T-helper 2 cell treated with Interferon-gamma antibody and Interleukin-4, amounts not matched to agents 5 μg/mL and 100 μg/mL, for 36 hours (primary cell): ENCODE measurements around the gene LTC4S.

ENCODE experiments used
- DNase-seq: peaks from one replicate; pipeline ENCODE4 v3.0.0; 2021; ENCODE audit warnings: low spot score
- H3K27ac Mint-ChIP-seq: one replicate; pipeline ENCODE4 v1.8.0; 2021; ENCODE audit warnings: mild to moderate bottlenecking, mixed read lengths
- H3K27me3 Mint-ChIP-seq: one replicate; pipeline ENCODE4 v1.8.0; 2021; ENCODE audit warnings: low read depth, mixed read lengths
- H3K36me3 Mint-ChIP-seq: one replicate; pipeline ENCODE4 v1.8.0; 2021; ENCODE audit warnings: low read depth, mixed read lengths
- H3K4me1 Mint-ChIP-seq: one replicate; pipeline ENCODE4 v1.8.0; 2021; ENCODE audit warnings: low read depth, mixed read lengths
- H3K4me3 Mint-ChIP-seq: one replicate; pipeline ENCODE4 v1.8.0; 2022; ENCODE audit warnings: mild to moderate bottlenecking, moderate library complexity, mixed read lengths
- H3K9me3 Mint-ChIP-seq: one replicate; pipeline ENCODE4 v1.8.0; 2021; ENCODE audit warnings: mixed read lengths

LTC4S gene

GRCh38 chr5:179837076-179838011 is 43.6 kb downstream of the LTC4S start:
- no peak for DNase-seq
- Mint-ChIP-seq H3K4me3 (peak overlapping the region; percentile 77), H3K27ac (peak overlapping the region; percentile 96), H3K36me3 (peaks cover 42% of the 10 kb centered on the region), H3K9me3 (no peaks in the 10 kb centered on the region), H3K27me3 (no peaks in the 10 kb centered on the region), H3K4me1 (peaks cover 16% of the 10 kb centered on the region)

DNA sequence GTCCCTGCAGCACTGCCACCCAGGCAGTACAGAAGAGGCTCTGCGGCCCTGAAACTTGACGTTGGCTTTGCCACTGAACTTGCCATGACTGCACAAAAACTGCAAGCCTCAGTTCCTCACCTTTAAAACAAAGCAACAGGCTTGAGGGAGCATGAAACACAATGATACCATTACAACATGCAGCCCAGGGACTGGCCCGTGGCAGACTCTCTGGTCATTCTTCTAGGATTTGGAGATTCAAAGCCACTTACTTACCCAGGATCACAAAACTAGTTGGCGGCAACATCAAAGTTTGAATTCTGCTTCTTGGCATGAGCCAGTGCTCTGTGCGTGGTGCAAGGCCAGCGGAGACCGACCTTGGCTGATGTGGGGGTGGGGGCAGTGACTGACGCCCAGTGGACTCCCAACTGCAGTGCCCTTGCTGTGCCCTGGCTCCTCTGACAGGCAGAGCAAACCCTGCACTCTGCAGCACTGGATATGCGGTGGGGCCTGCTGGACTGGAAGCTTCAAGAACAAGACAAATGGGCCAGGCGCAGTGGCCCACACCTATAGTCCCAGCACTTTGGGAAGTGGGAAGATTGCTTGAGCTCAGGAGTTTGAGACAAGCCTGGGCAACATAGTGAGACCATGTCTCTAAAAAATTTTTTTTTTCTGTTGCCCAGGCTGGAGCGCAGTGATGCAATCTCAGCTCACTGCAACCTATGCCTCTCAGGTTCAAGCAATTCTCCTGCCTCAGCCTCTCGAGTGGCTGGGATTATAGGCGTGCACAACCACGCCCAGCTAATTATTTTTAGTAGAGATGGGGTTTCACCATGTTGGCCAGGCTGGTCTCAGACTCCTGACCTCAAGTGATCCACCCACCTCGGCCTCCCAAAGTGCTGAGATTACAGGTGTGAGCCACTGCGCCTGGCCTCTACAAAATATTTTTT is 45.8 kb downstream of the LTC4S start:
- Mint-ChIP-seq H3K27me3 (no peaks in the 10 kb centered on the region), H3K4me1 (peaks cover 16% of the 10 kb centered on the region), H3K27ac (no peak overlapping the region), H3K9me3 (no peaks in the 10 kb centered on the region), H3K36me3 (peaks cover 33% of the 10 kb centered on the region), H3K4me3 (no peak overlapping the region)
- DNase-seq, result no peak

- H3K4me3 Mint-ChIP-seq, result no peak overlapping the region
- no peak for DNase-seq
- H3K36me3 Mint-ChIP-seq, result peaks cover 36% of the 10 kb centered on the region
- H3K27me3 Mint-ChIP-seq, result no peaks in the 10 kb centered on the region
- no peak overlapping the region for H3K27ac Mint-ChIP-seq
- H3K4me1 Mint-ChIP-seq, result peaks cover 16% of the 10 kb centered on the region
- H3K9me3 Mint-ChIP-seq, result peaks cover 5% of the 10 kb centered on the region
Observed at GRCh38 chr5:179840321-179840720, 46.5 kb downstream of the LTC4S start.

GRCh38 chr5:179840766-179841165 is 47.0 kb downstream of the LTC4S start:
- Mint-ChIP-seq H3K9me3 (peaks cover 5% of the 10 kb centered on the region), H3K27me3 (no peaks in the 10 kb centered on the region), H3K4me3 (no peak overlapping the region), H3K27ac (no peak overlapping the region), H3K4me1 (peaks cover 16% of the 10 kb centered on the region), H3K36me3 (peaks cover 32% of the 10 kb centered on the region)
- no peak for DNase-seq

DNA sequence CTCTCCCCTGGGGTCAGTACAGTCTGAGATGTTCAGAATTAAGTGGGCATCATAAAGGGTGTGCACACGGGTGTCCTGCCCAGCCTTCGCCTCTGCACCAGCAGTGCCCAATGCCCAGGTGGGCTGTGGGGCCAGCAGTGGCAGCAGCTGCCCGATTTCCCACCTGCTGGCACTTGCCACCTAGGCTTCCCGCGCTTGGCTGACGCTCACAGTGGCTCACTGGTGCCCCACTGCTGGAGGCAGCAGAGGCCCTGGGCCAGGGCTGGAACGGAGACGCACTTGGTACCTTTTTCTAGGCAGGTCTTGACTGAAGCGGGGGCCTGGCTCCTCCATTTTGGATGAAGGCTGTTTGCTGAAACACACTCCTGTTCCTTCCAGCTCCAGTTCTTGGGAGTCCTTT is 47.8 kb downstream of the LTC4S start:
- Mint-ChIP-seq H3K27ac (no peak overlapping the region), H3K27me3 (no peaks in the 10 kb centered on the region), H3K9me3 (peaks cover 5% of the 10 kb centered on the region), H3K36me3 (peaks cover 30% of the 10 kb centered on the region), H3K4me3 (no peak overlapping the region), H3K4me1 (peaks cover 9% of the 10 kb centered on the region)
- no peak for DNase-seq
